ENCODE measurements around the gene MEIOSIN. TPM values are rescaled to one million over a fixed set of nuclear protein-coding genes. Genes with fewer than 3 reads are reported as not detected.
"Not testable (repeated sequence)": the region's sequence is repeated elsewhere in the genome, so short reads cannot be mapped to it uniquely, and the experiment has no call there.

MEIOSIN gene
- total and polyA plus RNA-seq, 8 donors = not detected

- TF ChIP-seq CTCF (IDR thresholded peaks at IDR 0.05) = no peak
Observed at GRCh38 chr19:45739498-45740439, 6.5 kb downstream of the MEIOSIN start.

GRCh38 chr19:45742969-45743368, 9.7 kb downstream of the MEIOSIN start:
- Histone ChIP-seq H3K36me3 (no peaks in the 10 kb centered on the region), H3K9me3 (no peaks in the 10 kb centered on the region), H3K4me3 (no peak overlapping the region), H3K27me3 (peaks cover 0 to 36% of the 10 kb centered on the region in 2 donors), H3K4me1 (no peaks in the 10 kb centered on the region), H3K27ac (no peak overlapping the region)
- TF ChIP-seq CTCF (IDR thresholded peaks at IDR 0.05) = no peak
- DNase-seq = no peak
- no peak for ATAC-seq
- intact Hi-C loops (cut with DNase I) = no loop called here

More at GRCh38 chr19:45739498-45740439, 6.5 kb downstream of the MEIOSIN start:
- intact Hi-C loops (cut with DNase I) = no loop called here
- ATAC-seq (no peak), DNase-seq (no peak)
- Histone ChIP-seq H3K27me3 (peaks cover 0 to 26% of the 10 kb centered on the region in 2 donors), H3K9me3 (no peaks in the 10 kb centered on the region), H3K4me3 (no peak overlapping the region), H3K36me3 (no peaks in the 10 kb centered on the region), H3K4me1 (no peaks in the 10 kb centered on the region), H3K27ac (no peak overlapping the region)

- intact Hi-C loops (cut with DNase I) = no loop called here
- no peak for ATAC-seq
Observed at GRCh38 chr19:45745606-45746005, 12.4 kb downstream of the MEIOSIN start.

GRCh38 chr19:45746866-45747265, 13.6 kb downstream of the MEIOSIN start:
- no peaks in the 10 kb centered on the region for H3K36me3 ChIP-seq
- ATAC-seq (no peak), DNase-seq (no peak)
- no peaks in the 10 kb centered on the region for H3K4me1 ChIP-seq
- H3K27ac ChIP-seq = no peak overlapping the region
- H3K4me3 ChIP-seq = no peak overlapping the region
- intact Hi-C loops (cut with DNase I) = no loop called here
- peaks cover 0 to 33% of the 10 kb centered on the region in 2 donors for H3K27me3 ChIP-seq
- H3K9me3 ChIP-seq = no peaks in the 10 kb centered on the region
- TF ChIP-seq CTCF (IDR thresholded peaks at IDR 0.05) = no peak

More at GRCh38 chr19:45745606-45746005, 12.4 kb downstream of the MEIOSIN start:
- H3K9me3 ChIP-seq = no peaks in the 10 kb centered on the region
- H3K36me3 ChIP-seq = no peaks in the 10 kb centered on the region
- no peak overlapping the region for H3K4me3 ChIP-seq
- no peak for DNase-seq
- no peaks in the 10 kb centered on the region for H3K4me1 ChIP-seq
- H3K27ac ChIP-seq = no peak overlapping the region
- H3K27me3 ChIP-seq = peaks cover 0 to 36% of the 10 kb centered on the region in 2 donors
- TF ChIP-seq CTCF (IDR thresholded peaks at IDR 0.05) = no peak

GRCh38 chr19:45747513-45747912, 14.3 kb downstream of the MEIOSIN start:
- no peaks in the 10 kb centered on the region for H3K4me1 ChIP-seq
- DNase-seq (no peak), ATAC-seq (no peak)
- no peaks in the 10 kb centered on the region for H3K9me3 ChIP-seq
- H3K36me3 ChIP-seq = no peaks in the 10 kb centered on the region
- intact Hi-C loops (cut with DNase I) = no loop called here
- H3K27me3 ChIP-seq = peaks cover 0 to 27% of the 10 kb centered on the region in 2 donors
- H3K27ac ChIP-seq = no peak overlapping the region
- no peak overlapping the region for H3K4me3 ChIP-seq
- no peak for TF ChIP-seq CTCF (IDR thresholded peaks at IDR 0.05)

GRCh38 chr19:45751483-45751882, 18.2 kb downstream of the MEIOSIN start:
- H3K9me3 ChIP-seq; H3K27me3 ChIP-seq; ATAC-seq; H3K4me1 ChIP-seq; H3K36me3 ChIP-seq; intact Hi-C loops (cut with DNase I); H3K27ac ChIP-seq; DNase-seq; H3K4me3 ChIP-seq: not testable (repeated sequence)

Data from left lung (tissue), 10 donors.